Ishikawa (cell line): ENCODE measurements around the gene TTC4.

Experiments used
- CEBPB ChIP-seq: IDR thresholded peaks from 2 replicates; pipeline ENCODE4 v1.6.1; 2012
- CREB1 ChIP-seq: IDR thresholded peaks from 2 replicates; pipeline ENCODE4 v1.6.1; 2012; ENCODE audit warnings: low read depth
- EGR1 ChIP-seq: IDR thresholded peaks from 2 replicates; pipeline ENCODE4 v1.6.1; 2012
- EP300 ChIP-seq: IDR thresholded peaks from 2 replicates; pipeline ENCODE4 v1.6.1; 2012; ENCODE audit warnings: borderline replicate concordance
- FOXM1 ChIP-seq: IDR thresholded peaks from 2 replicates; pipeline ENCODE4 v1.6.1; 2012; ENCODE audit warnings: low read depth, borderline replicate concordance
- NFIC ChIP-seq: IDR thresholded peaks from 2 replicates; pipeline ENCODE4 v1.6.1; 2012
- RAD21 ChIP-seq: IDR thresholded peaks from 2 replicates; pipeline ENCODE4 v1.6.1; 2012; ENCODE audit warnings: low read depth
- TAF1 ChIP-seq: IDR thresholded peaks from 2 replicates; pipeline ENCODE4 v1.6.1; 2012; ENCODE audit warnings: low read depth, mild to moderate bottlenecking
- TCF12 ChIP-seq: IDR thresholded peaks from 2 replicates; pipeline ENCODE4 v1.6.1; 2012; ENCODE audit warnings: low read depth
- TEAD4 ChIP-seq: IDR thresholded peaks from 2 replicates; pipeline ENCODE4 v1.6.1; 2012
- YY1 ChIP-seq: IDR thresholded peaks from 2 replicates; pipeline ENCODE4 v1.6.1; 2012; ENCODE audit warnings: low read depth
- ZBTB7A ChIP-seq: IDR thresholded peaks from 2 replicates; pipeline ENCODE4 v1.6.1; 2012; ENCODE audit warnings: low read depth
- TF ChIP-seq, protein P1 (sequence below): IDR thresholded peaks from 2 replicates; pipeline ENCODE4 v1.6.1; 2012
- TF ChIP-seq, protein P2 (sequence below): IDR thresholded peaks from 2 replicates; pipeline ENCODE4 v1.6.1; 2012; ENCODE audit warnings: low read depth, mild to moderate bottlenecking
- TF ChIP-seq, protein P3 (sequence below): IDR thresholded peaks from 2 replicates; pipeline ENCODE4 v1.6.1; 2012

TTC4 gene

DNA sequence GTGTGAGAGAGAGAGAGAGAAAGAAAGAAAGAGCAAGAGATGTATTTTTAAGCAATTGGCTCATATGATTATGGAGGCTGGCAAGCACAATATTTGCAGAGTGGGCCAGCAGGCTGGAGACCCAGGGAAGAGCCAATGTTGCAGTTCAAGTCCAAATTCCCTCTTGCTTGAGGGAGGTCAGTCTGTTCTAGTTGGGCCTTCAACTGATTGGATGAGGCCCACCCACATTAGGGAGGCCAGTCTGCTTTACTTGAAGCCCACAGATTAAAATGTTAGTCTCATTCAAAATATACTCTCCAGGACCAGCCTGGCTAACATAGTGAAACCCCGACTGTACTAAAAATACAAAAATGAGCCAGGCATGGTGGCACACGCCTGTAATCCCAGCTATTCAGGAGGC, 57.3 kb downstream of the TTC4 start:
- TF ChIP-seq EP300 (no peak), CREB1 (no peak), RAD21 (no peak), EGR1 (no peak), TAF1 (no peak), FOXM1 (no peak), TEAD4 (no peak), NFIC (no peak), ZBTB7A (no peak), TCF12 (no peak), YY1 (no peak), CEBPB (no peak)
- TF ChIP-seq, protein P1, sequence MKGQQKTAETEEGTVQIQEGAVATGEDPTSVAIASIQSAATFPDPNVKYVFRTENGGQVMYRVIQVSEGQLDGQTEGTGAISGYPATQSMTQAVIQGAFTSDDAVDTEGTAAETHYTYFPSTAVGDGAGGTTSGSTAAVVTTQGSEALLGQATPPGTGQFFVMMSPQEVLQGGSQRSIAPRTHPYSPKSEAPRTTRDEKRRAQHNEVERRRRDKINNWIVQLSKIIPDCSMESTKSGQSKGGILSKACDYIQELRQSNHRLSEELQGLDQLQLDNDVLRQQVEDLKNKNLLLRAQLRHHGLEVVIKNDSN = no peak
- TF ChIP-seq, protein P2, sequence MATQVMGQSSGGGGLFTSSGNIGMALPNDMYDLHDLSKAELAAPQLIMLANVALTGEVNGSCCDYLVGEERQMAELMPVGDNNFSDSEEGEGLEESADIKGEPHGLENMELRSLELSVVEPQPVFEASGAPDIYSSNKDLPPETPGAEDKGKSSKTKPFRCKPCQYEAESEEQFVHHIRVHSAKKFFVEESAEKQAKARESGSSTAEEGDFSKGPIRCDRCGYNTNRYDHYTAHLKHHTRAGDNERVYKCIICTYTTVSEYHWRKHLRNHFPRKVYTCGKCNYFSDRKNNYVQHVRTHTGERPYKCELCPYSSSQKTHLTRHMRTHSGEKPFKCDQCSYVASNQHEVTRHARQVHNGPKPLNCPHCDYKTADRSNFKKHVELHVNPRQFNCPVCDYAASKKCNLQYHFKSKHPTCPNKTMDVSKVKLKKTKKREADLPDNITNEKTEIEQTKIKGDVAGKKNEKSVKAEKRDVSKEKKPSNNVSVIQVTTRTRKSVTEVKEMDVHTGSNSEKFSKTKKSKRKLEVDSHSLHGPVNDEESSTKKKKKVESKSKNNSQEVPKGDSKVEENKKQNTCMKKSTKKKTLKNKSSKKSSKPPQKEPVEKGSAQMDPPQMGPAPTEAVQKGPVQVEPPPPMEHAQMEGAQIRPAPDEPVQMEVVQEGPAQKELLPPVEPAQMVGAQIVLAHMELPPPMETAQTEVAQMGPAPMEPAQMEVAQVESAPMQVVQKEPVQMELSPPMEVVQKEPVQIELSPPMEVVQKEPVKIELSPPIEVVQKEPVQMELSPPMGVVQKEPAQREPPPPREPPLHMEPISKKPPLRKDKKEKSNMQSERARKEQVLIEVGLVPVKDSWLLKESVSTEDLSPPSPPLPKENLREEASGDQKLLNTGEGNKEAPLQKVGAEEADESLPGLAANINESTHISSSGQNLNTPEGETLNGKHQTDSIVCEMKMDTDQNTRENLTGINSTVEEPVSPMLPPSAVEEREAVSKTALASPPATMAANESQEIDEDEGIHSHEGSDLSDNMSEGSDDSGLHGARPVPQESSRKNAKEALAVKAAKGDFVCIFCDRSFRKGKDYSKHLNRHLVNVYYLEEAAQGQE = no peak
- TF ChIP-seq, protein P3, sequence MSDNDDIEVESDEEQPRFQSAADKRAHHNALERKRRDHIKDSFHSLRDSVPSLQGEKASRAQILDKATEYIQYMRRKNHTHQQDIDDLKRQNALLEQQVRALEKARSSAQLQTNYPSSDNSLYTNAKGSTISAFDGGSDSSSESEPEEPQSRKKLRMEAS = no peak

DNA sequence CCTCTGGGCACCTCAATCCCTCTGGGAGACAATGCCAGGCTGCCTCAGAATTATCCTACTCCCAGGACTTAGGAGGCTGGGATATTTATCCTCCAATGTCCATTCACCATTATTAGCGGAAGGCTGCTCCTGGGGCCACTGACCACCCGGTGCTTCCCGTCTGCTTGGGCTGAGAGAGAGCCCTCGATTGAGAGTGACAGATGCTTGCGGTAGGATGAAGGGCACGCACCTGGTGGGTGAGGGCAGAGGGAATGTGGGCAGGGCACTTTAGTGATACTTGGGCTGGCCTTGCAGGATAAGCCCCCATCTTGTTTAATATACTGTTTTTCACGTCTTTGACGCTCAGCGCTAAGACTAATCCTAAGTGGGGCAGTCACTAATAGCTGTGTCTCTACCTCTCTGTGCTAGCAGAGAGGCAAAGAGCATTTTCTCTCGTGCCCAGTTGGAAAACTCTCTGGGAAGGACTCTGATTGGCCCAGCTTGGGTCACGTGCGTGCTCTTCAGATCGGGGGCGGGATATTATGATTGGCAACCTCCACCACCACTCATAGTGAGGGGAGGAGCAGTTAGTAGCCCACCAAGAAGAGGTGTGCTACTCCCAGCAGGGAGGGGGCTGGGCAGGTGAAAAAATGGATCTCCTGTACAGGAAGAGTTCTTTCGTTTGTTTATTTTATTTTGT, 59.3 kb downstream of the TTC4 start:
- TF ChIP-seq, protein P1 = peak; percentile 93
- TF ChIP-seq, protein P3 = no peak

DNA sequence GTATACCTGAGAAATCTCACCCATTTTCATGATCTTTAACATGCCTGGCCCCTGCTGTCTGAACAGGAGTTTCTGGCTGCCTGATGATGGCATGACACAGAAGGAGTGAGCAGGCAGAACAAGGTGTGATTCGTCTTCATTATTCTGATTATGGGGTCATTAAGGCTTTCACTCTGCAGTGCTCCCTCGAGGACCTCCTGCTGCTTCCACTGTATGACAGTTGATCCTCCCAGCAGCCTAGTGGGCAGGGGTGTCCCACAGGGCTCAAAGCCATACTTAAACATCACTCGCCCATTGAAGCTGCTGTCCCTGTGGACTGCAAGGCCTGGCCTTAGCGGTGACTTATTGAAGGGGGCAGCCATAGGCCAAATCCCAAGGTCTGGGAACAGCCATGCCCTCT, 61.4 kb downstream of the TTC4 start:
- TF ChIP-seq ZBTB7A (no peak), CEBPB (no peak), EGR1 (no peak), YY1 (no peak), CREB1 (no peak), RAD21 (no peak), FOXM1 (no peak), TCF12 (no peak), TEAD4 (no peak), NFIC (no peak), EP300 (no peak), TAF1 (no peak)
- TF ChIP-seq, protein P2 = no peak
- TF ChIP-seq, protein P3 = no peak
- TF ChIP-seq, protein P1 = no peak

DNA sequence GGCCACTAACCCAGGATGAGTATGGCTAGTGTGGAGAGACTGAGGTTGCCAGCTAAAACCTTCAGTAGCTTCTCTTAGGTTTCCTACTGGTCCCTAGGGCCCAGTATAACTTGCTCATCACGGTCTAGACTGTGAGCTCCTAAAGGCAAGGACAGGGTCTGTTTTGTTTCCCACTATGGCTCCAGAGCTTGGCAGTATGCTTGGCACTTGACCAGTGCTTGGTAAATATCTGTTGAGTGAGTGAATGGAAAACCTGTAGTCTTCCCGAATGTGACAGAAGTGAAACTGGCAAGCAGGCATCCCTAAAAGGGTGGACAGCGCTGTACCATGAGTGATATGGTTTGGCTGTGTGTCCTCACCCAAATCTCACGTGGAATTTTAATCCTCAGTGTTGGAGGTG, 61.8 kb downstream of the TTC4 start:
- TF ChIP-seq FOXM1 = no peak
- no peak for TF ChIP-seq ZBTB7A
- no peak for TF ChIP-seq TCF12

DNA sequence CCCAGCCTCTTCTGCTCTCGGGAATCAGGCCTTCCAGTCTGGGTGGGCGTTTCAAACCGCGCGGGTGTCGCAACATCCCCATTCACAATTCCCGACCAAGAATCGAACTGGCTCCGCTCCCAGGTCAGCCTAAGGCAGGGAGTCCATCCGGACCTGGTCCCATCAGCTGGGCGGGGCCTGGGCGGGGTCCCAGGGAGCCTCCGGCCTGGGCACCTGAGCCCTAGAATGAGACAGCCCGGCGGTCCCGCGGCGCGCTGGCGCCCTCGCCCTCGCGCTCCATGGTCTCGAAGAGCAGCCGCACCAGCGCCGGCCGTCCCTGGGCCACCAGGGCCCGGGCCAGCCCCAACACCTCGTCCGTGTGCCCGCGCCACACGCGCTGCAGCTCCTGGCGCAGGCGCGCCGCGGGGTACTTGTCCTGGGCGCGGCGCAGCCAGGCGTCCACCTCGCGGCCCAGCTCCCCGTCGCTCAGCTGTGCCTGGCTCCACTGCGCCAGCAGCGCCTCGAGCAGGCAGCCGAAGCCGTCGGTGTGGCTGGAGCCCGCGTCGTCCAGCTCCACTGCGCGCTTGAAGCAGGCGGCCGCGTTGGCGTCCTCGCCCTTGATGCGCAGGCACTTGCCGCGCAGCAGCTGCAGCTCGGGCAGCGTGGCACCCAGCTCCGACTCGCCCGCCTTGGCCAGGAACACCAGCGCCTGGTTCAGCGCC, 65.5 kb downstream of the TTC4 start:
- TF ChIP-seq CEBPB (0 out of 2 replicates have a peak, but pooled peaks have one; percentile 21), TCF12 (no peak)

DNA sequence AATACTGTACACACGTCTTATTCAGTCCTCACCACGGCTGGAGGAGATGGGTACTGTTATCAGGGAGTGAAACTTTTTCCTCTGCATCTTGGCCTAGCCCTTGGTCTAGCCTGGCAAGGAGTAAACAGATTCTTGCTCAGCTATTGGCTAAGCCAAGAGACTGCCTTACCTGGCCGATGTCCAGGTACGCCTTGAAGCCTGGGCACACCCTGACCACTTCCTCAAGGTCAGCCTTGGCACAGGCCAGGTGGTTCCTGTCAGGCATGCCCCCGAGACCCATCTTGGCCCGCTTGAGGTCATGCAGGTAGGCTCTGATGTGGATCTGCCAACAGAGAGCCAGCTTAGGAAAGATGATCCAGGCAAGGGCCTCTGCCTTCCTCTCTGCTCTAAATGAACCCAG, 66.5 kb downstream of the TTC4 start:
- TF ChIP-seq NFIC = no peak
- no peak for TF ChIP-seq CEBPB
- TF ChIP-seq FOXM1 = no peak
- TF ChIP-seq CREB1 = no peak
- TF ChIP-seq, protein P3 = no peak
- no peak for TF ChIP-seq TAF1
- no peak for TF ChIP-seq TEAD4
- no peak for TF ChIP-seq RAD21
- TF ChIP-seq TCF12 = no peak
- no peak for TF ChIP-seq YY1
- TF ChIP-seq, protein P2 = no peak
- no peak for TF ChIP-seq ZBTB7A
- TF ChIP-seq, protein P1 = no peak
- no peak for TF ChIP-seq EGR1
- TF ChIP-seq EP300 = no peak
